ENCODE results near the gene HS1BP3.

- TF ChIP-seq ZNF883 (CRISPR knock-in tag; IDR thresholded peaks at IDR 0.05; ENCODE audit: not compliant biosample characterization) (no peak), MTA3 (CRISPR knock-in tag; IDR thresholded peaks at IDR 0.05) (no peak), FOXP4 (CRISPR knock-in tag; IDR thresholded peaks at IDR 0.05) (no peak), RAD51 (IDR thresholded peaks at IDR 0.05; ENCODE audit: borderline replicate concordance) (no peak), ZNF484 (CRISPR knock-in tag; IDR thresholded peaks at IDR 0.05; ENCODE audit: borderline replicate concordance, low read depth) (no peak), CREB1 (IDR thresholded peaks at IDR 0.05) (no peak), CREB1 (CRISPR knock-in tag; IDR thresholded peaks at IDR 0.05) (no peak), EZH2 (conservative IDR thresholded peaks at IDR 0.05; ENCODE audit: low read depth, low read length) (no peak), RARA (CRISPR knock-in tag; IDR thresholded peaks at IDR 0.05) (no peak), SP1 (IDR thresholded peaks at IDR 0.05) (no peak), SP1 (CRISPR knock-in tag; IDR thresholded peaks at IDR 0.05) (no peak), RNF2 (conservative IDR thresholded peaks at IDR 0.05; ENCODE audit: low read depth) (no peak)
These were observed 35.8 kb downstream of the HS1BP3 start for GRCh38 chr2:20615068-20615465.

Data from HepG2 (cell line).